DMS79 treated with DMSO at 0.1 percent for 48 hours (cell line): Measurements from ENCODE around the gene FAM200C.

Experiments used
- DNase-seq: peaks from one replicate; lab custom pipeline; 2025; lab: John Stamatoyannopoulos, UW

FAM200C gene

DNA sequence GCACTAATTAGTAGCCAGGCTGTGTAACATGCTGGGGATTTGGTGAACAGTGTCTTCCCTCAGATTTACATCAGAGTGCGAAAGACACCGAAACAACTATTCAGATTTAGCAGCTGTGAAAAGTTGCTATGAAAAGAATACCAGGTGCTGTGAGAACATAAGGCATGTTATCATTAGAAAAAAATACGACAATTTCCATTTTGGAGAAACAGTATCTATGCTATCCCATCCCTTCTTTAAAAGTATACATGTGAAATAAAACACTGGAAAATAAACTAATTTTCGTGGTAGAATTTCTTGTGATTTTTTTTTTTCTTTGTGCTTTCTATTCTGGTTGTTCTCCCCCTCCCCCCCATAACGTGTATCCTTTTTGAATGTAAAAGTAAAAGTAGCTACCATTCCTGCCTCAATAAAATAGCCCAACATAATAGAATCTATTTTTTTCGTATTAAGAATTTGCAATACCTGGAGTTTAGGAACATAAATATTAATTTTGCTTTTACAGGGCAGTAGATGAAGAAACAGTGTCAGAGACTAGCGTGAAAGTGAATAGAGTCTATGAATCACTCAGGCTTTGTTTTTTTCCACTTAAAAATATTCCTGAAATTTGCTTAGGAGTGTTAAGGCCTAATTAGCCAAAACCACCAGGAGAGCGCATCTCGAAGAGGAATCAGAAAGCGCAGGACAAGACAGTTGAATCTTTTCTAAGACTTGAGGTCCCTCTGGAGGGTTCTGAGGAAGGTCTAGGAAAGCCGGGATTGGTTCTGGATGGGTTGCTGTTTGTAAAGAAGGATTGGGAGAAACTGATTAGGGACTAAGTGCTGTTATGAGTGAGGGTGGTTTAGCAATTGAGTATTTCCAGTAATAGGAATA lies 19.8 kb upstream of the FAM200C start:
- DNase-seq = no peak

DNA sequence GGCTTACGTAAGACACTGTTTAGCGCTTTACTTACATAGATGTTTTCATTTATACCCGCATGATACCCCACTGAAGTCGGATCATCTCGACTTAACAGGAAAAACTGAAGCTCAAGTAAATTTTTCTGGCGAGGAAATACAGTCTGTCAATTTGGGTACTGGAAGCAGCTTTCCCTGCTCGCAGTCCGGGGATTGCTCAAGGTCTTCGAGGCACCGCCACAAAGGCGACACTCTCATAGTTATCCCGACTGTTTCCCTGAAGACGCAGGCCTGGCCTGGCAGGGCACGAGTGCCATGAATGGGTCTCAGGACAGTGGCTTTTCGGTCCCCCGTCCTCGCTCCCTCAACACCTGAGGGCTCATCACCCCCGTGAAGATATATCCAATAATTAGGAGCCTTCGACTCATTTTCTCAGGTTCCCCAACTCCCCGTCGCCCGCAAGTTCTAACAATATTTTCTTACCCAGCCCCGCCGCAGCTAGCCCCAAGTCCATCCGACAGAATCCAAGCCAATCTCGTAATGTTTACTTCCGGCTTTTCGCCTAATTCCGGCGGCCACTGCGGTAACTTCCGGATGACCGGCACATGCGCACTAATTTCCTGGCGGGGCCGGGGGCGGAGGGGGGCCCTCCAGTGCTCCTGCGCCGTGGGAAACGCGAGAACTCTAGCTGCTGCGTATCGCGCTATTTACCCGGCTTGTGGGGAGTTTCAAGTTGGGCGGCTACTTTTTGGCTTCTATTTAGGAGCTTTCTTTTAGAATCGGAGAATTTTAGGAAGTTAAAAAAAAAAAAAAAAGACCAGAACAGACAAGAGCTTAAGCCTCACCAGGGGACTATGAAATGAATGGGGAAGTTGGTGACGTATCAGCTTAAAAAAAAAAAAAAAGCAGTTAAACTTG lies 19.0 kb upstream of the FAM200C start, which contains the start of gene SLU7:
Gene SLU7 (minus strand): TSS at position 521 of the 897 bp plus-strand sequence. CDS start 3,787 bp downstream, outside the sequence.
- peak; percentile 74 for DNase-seq

- DNase-seq = no peak
These were observed 1.0 kb downstream of the FAM200C start for GRCh38 chr5:160398806-160399205.

DNA sequence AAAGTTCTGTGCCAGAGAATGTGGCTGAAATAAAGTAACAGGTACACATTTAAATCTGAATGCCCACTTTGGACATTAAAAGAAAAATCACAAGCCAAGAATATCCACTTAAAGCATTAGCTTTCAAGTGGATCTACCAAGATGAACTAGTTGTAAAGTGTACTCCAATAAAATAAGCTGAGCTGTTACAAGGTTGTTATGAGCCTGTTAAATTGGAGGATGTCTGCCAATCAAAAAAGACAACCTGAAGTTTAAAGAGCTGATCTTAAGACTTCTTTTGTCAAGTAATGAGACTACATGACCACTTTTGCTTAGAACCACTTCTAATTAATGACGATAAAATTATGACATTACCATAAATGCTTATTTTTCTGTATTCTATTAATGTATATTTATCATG lies 2.4 kb downstream of the FAM200C start:
- DNase-seq = peak; percentile 3

GRCh38 chr5:160395111-160395510 lies 4.7 kb downstream of the FAM200C start:
- DNase-seq = no peak

GRCh38 chr5:160390787-160391696 lies 8.8 kb downstream of the FAM200C start:
- DNase-seq = no peak

DNA sequence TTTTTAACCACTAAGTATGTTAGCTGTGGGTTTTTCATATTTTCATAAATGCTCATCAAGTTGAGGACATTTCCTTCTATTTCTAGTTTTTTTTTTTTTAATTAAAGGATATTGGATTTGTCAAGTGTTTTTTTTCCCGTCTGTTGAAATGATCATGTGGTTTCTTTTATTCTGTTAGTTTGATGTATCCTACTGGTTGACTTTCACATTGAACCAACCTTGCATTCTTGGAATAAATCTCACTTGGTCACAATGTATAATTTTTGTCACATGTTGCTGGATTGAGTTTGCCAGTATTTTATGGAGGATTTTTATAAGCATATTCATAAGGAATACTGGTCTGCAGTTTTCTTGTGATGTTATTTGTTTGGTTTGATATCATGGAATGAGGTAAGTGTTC lies 12.4 kb downstream of the FAM200C start:
- DNase-seq = no peak

DNA sequence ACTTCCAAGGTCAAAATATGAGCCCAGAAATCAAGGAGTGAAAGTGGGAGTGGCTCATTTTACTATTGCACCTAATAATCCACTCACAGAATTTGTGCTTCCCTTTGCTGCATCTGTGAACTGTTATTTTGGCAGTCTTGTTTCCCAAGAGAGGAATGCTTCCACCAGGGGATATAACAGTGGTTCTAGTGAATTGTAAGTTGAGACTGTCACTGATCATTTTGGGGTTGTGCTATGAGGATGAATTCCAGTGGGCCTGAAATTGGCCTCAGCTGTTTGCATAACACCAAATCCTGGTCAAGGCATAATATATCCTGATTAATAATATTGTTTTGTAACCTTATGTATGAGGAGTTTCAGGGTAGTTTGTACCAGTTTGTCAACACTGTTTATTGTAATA lies 14.4 kb downstream of the FAM200C start:
- DNase-seq = no peak

GRCh38 chr5:160384681-160385080 lies 15.2 kb downstream of the FAM200C start:
- DNase-seq = no peak

- no peak for DNase-seq
These were observed 17.5 kb downstream of the FAM200C start for GRCh38 chr5:160382346-160382745.

- DNase-seq = no peak
These were observed 19.8 kb downstream of the FAM200C start for GRCh38 chr5:160380041-160380440.

DNA sequence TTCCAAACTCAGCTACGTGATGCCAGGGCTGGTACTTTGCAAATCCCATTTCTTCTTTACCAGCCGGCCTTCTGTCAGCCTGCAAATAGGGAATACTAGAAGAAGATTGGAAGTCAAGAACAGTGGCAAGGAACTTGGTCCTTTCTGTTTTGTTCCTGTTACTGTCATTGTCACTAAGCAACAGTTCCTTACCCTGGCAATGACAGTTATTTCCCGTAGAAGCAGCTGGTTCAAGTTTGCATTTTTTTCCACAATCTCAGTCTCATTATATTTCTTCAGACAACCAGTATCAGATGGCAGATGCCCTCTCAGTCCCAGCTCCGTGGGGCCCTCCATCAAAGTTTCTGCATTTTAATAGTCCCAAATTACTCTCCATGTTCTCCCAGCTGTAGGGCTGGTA lies 20.3 kb downstream of the FAM200C start:
- no peak for DNase-seq

DNA sequence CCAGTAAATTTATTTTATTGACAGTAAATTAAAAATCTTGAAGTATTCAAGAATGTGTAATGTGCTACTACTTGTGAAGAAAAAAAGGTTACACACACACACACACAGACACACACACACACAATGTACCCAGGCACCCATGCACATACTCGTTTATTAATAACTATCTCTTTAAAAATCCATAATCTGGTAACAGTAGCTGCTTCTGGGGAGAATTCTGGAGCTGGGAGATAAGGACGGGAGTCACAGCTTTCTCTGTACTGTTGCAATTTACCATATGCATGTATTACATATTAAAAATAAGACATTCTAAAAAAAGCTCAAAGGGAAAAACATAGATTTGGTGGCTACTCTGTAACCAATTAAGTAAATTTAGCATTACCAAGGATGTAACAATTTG lies 21.5 kb downstream of the FAM200C start:
- DNase-seq = no peak

- no peak for DNase-seq
These were observed 22.2 kb downstream of the FAM200C start for GRCh38 chr5:160377651-160378050.

DNA sequence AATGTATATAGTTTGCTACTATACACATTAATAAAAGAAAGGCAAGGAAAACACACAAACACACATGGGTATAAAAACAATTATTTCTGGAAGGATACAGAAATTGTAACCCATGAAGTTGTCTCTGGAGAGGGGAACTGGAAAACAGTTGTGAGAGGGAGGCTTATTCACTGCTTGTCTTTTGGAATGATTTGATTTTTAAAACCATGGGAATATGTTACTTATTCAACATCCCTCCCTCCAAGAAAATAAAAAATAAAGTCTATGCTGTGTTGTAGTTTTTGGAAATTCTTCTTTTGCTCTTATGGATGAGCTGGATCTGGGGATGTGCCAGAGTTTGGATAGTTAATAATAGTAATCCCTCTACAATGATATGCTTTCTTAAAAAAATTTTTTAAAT lies 23.4 kb downstream of the FAM200C start:
- DNase-seq = no peak

DNA sequence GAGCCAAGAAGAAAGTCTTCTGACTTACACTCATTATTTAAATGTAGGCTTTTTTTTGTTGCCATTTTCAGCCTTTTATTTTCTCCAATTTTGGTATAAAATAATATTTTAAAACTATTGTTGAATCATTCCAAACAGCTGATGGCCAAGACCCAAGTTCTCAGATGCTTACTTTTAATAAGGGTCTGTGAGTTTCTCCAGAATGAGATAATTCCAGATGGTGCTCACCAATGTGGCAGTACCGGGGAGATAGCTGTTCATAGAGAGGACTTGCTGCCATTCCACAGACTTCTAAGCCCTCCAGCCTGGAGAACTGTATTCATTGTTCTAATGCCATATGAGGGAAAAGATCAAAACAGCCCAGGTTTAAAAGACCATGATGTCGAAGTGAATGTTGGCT lies 24.2 kb downstream of the FAM200C start:
- DNase-seq = no peak

DNA sequence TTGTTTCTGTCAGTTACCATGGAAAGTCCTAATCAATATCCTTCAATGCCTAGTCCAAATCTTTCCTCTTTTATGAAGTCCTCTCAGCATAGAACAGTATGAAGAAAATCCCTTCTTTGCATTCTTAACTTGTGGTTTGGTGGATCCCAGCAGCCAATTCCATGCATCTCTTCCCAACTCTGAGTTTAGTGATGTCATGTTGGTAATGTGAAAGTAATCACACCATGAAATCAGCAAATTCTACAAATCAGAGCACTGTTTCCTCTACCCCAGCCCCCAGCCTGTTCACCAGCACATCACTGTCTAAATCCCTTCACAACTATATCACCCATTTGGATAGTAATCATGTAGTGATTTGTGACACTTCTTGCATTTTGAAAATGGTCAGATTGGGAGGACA lies 24.7 kb downstream of the FAM200C start:
- no peak for DNase-seq

DNA sequence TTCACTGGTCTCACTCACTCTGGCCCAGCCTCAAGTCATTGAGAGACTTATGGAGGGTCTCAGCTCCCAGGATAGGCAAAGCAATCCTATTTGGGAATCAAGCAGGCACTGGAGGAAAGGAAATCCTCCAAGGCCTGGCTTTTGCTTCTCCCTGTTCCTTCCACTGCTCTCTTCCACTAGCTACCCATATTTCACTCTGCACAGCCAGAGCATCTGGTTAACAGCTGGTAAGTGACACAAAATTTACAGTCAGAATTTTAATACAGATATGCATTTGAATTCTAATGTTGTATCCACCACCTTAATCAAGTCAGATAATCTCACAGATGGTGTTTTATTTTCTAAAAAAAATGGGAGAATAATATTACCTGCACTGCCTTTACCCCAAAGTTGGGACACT lies 28.6 kb downstream of the FAM200C start:
- DNase-seq = no peak

- no peak for DNase-seq
These were observed 29.2 kb downstream of the FAM200C start for GRCh38 chr5:160370713-160371034.

DNA sequence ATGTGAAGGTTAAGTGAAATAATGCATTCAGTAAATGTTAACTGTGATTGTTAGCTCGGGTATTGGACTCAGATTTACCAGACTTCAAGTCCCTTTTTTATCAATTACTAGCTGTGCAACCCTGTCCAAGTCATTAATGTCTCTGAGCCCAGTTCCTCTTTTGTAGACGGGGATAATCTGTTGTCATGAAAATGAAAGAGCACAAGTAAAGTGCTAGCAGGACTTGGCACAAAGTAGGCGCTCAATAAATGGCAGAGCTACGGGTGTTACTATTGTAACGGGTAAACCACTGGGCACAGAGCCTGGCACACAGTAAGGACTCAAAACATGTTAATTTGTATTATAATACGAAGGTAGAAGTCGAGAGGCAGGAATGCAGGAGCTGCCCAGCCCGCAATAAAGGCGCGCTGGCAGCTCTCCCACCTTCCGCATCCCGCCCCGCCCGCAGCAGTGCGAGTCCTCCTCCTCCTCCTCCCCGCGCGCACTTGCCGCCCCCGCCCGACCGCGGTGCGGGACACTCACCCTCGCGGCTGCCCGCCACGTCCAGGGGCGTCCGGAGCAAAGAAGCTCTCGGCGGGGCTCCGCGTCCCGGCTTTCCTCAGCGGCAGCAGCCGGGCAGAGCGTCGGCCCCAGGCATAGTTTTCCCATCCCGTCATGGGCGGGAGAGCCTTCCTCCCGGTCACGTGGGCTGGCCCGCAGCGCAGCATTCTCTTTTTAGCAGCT lies 29.7 kb downstream of the FAM200C start, which contains the start of gene C1QTNF2:
Gene C1QTNF2 (minus strand): TSS at position 637 of the 723 bp plus-strand sequence. CDS start 15,615 bp downstream, outside the sequence.
- peak; percentile 5 for DNase-seq

GRCh38 chr5:160367885-160368284 lies 32.0 kb downstream of the FAM200C start:
- no peak for DNase-seq
